HuH-7 (cell line): Measurements from ENCODE around the gene SLC1A3.
A peak's percentile ranks its signal among the peaks of the same experiment; 100 is the strongest.
"Not testable (repeated sequence)": the region's sequence is repeated elsewhere in the genome, so short reads cannot be mapped to it uniquely, and the experiment has no call there.

ENCODE experiments used
- DNase-seq: peaks from one replicate; pipeline ENCODE4 v3.0.0; 2011; ENCODE audit warnings: low spot score

The SLC1A3 gene

DNA sequence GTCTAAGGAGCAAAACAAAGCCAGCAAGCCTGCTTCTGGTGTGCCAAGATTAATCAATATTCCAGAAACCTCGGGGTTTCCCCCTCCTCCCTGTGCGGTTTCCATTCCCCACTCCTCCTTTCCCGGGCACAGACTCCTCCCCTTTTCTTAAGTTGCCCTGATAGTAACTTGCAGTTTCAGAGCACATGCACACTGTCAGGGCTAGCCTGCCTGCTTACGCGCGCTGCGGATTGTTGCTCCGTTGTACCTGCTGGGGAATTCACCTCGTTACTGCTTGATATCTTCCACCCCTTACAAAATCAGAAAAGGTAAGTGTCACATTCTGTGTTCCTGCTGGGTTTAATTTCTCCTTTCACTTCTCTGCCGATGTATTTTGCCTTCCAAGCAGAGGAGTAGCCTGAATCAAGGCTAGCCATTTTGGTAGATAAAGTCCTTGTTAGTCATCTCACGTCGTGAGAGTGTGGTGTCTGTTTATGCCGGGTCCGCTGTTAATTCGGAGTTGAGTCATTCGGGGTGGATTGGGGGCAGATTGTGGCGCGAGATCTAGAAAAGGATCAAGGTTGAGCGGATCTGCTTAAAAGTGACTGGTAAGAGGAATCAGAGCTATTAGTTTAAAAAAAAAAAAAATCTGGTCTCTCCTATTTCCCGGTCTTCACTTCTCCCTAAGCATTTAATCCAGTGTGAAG lies at the start of gene SLC1A3:
Gene SLC1A3 (plus strand): TSS at position 179 of the 686 bp plus-strand sequence. CDS start 1,818 bp downstream, outside the sequence.
- DNase-seq, result peak; percentile 50

- DNase-seq, result no peak
These were observed 47.8 kb upstream of the SLC1A3 start for GRCh38 chr5:36558641-36559040.

DNA sequence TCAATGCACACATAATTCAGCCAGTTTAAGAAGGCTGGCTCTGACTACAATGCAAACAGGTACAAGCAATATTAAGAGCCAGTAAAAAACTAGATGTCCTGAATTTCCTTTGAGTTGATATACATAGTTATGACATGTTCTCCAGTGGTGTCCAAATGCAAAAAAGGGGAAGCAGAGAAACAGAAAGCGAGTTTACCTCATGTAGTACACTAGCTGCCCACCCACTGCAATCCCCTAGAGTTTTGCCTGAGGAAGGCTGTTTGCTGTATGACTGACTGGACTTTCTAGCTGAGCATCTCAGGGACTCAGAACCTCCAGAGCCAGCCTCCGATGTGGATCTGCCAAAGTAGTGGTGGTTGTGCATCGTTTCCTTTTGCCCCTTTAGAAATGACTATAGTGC lies 44.8 kb upstream of the SLC1A3 start:
- no peak for DNase-seq

- no peak for DNase-seq
These were observed 36.9 kb upstream of the SLC1A3 start for GRCh38 chr5:36569491-36569890.

GRCh38 chr5:36570301-36571095 lies 35.9 kb upstream of the SLC1A3 start:
- no peak for DNase-seq

- no peak for DNase-seq
These were observed 34.9 kb upstream of the SLC1A3 start for GRCh38 chr5:36571401-36572042.

DNA sequence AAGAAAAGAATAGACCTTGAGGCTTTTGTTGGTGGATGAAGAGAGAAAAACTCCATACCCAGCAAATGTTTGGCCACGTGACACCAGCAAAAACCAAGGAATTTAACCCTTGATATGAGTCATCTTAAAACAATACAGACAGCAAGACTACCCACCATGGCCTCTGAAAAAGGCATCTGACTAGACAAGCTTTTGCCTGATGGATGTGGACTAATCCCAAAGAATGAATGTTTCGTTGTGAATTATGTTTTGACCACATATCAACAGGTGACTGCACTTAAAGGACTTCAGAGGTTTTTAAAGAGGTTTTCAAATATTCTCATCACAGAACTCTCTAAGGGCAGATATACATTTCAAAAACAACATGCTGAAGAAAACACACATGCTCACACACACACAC lies 33.0 kb upstream of the SLC1A3 start:
- DNase-seq, result no peak

- DNase-seq, result no peak
These were observed 31.0 kb upstream of the SLC1A3 start for GRCh38 chr5:36575361-36575781.

DNA sequence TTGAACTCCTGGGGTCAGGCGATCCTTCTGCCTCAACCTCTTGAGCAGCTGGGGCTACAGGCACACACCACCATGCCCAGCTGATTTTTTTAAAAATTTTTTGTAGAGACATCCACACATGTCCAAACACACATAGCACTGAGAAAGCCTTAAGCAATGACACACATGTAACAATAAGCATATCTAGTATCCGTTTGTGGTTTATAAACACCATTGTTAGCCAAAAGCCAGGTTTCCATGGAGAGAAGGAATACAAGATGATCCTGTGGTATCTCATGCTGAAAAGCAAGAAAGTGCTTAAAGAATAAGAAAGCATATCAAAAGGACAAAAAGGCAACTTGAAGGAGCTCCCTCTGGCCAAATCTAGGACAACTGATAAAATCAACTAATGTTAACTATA lies 29.7 kb upstream of the SLC1A3 start:
- no peak for DNase-seq

DNA sequence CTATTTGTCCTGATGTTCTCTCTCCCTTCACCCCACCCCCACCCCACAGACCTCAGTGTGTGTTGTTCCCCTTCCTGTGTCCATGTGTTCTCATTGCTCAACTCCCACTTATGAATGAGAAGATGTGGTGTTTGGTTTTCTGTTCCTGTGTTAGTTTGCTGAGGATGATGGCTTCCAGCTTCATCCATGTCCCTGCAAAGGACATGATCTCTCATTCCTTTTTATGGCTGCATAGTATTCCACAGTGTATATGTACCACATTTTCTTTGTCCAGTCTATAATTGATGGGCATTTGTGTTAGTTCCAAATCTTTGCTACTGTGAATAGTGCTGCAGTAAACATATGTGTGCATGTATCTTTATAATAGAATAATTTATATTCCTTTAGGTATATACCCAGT lies 26.5 kb upstream of the SLC1A3 start:
- not testable (repeated sequence) for DNase-seq

DNA sequence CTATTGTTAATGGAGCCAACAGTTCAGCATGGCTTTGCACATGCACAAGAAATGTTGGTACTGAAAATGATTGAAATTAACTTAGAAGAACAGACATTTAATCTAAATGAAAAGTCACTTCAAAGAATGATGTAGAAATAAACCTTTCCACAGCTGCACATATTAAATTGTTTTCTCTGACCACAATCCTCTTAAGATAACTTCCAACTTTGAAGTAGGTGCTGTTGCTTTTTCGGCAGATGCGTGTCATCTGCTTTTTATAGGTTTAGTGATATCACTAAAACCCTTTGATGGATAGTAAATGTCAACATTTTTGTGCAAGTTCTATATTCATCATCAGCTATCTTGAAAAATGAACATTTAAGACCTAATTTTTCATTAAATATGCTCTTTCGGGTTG lies 25.3 kb upstream of the SLC1A3 start:
- DNase-seq, result no peak

- DNase-seq, result no peak
These were observed 22.2 kb upstream of the SLC1A3 start for GRCh38 chr5:36584009-36584875.

- DNase-seq, result no peak
These were observed 20.7 kb upstream of the SLC1A3 start for GRCh38 chr5:36585701-36586100.

- DNase-seq, result no peak
These were observed 19.1 kb upstream of the SLC1A3 start for GRCh38 chr5:36587354-36587753.

GRCh38 chr5:36589735-36590134 lies 16.7 kb upstream of the SLC1A3 start:
- DNase-seq, result not testable (repeated sequence)

GRCh38 chr5:36590513-36591286 lies 15.7 kb upstream of the SLC1A3 start:
- DNase-seq, result no peak

GRCh38 chr5:36593867-36594266 lies 12.5 kb upstream of the SLC1A3 start:
- no peak for DNase-seq

GRCh38 chr5:36596247-36596646 lies 10.2 kb upstream of the SLC1A3 start:
- no peak for DNase-seq

DNA sequence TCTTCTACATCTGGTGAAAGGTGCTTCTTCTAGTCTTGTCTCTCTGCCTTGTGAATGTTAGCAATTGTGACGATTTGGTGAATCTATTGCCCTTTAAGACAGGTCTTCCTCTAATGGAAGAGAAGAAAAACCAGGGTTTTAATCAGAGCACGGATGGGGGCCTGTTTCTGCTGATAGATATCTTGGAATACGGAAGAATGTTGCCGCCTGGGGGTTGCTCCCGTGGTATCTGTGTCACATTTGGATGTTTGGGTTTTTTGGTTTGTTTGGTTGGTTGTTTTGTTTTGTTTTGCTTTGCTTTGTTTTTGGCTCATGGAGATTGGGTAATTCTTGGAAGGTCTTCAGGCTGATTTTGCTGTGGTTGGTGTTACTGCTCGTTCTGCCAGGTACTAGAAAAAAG lies 9.7 kb upstream of the SLC1A3 start:
- no peak for DNase-seq

DNA sequence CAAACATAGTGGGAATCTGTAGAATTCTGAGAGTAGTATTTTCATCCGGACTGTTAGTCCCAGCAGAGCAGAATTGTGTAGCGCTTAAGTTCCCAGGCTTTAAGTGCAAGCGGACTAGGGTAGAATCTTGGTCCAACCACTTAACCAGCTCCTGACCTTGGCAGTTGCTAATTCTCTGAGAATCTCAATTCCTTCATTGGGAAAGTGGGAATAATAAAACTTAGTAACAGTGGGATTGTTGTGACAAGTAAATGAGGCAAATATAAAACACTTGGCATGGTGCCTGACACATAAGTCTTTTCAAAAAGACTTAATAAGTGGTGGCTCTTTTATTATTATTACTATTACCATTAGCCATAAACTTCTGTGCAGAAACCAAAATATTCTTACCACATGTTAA lies 8.4 kb upstream of the SLC1A3 start:
- no peak for DNase-seq
